GM21423 (cell line): ENCODE results near the gene GLIS1.

Experiments
- ATAC-seq: cut with Tn5 transposase; IDR thresholded peaks from one replicate; pipeline ENCODE4 v1.9.1; 2021; ENCODE audit warnings: mild to moderate bottlenecking, moderate library complexity; ENCODE audit not compliant: unreplicated experiment

GLIS1 gene

DNA sequence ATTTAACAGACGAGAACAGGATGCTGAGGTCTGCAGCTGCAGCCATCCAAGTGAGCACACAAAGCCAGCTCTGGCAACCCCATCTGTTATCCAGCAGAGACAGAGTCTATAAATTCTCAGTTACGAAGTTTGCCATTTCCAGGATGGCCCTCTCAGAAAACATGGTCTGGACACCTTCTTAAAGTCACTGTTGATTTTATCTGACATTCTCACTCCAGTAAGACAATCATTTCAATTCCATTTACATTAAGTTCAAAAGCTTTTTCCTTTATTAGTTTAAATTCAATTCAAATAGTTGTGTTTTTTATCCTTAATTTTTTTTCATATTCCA is 154.2 kb downstream of the GLIS1 start:
- ATAC-seq = no peak

DNA sequence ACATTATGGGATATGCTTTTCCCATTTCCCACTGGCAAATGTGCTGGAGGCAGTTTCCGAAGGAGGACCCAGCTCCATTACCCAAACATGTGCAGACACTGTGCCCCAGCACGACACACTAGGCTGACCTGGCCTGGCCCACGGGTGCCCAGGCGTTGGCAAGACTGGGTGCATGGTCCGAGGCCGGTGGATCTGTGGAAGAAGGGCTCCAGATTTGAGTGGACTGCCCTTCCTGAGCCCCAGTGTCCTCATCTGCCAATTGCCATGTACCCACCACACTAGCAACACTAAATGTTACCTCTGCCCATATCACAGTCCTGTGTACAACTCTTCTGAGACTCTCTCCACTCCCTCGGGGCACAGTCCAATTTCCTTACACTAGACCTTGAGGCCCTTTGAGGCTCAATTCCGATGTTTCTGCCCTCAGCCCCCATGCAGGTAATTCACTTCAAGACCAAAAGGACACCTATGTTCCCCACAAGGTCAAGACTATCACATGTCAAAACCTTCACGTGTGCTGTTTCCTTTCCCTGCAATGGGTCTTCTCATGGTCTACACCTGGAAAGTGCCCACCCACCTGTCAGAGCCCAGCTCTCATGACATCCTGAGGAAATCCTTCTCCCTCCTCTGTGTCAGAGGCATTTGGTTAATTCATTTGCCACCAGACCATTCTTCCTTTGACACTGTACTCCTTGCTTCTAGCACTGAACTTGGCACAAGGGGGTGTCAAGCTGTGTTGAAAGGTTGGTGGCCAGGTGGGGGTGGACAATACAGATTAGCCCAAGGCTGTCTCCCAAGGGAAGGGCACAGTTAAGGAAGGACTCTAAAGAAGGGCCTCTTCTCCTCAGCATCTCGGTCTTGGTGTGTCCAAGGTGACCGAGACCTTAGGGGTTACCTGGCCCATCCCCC is 154.8 kb downstream of the GLIS1 start:
- ATAC-seq = no peak

DNA sequence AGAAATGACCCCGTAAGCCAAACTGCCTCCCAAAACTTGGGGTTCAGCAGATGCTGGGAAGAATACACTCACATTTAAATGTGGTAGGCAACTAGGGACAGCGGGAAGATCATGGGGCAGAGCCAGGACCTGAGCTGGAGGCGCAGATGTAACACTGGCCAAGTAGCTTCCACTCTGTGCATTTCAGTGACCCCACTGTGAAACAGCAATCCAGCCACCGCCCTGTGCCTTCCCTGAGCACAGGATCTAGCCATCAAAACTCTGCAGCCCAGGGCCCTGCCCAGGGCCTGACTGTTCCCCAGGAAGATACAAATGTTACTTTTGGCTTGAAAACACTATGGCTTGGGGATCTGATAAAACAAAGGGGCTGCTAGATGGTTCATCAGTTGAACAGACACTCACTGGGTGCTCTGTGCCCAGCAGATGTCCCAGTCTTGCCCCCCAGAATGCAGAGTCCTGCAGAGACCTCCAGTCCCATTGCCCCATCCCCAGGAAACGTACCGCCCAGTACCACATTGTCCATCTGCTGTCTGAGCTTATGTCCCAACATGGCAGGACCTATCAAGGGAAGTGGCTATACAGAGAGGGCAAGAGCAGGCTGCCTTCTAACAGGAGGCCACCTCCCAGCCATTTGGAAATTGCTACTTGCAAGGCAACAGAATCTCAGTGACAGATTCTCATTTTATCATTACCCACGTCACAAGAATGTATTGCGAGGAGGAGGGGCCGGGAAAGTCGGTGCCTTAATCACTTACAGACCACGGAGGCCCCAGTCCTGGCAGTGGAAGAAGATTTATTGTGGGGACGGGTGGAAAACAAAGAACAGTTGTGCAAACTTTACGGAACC is 155.7 kb downstream of the GLIS1 start:
- ATAC-seq = no peak

DNA sequence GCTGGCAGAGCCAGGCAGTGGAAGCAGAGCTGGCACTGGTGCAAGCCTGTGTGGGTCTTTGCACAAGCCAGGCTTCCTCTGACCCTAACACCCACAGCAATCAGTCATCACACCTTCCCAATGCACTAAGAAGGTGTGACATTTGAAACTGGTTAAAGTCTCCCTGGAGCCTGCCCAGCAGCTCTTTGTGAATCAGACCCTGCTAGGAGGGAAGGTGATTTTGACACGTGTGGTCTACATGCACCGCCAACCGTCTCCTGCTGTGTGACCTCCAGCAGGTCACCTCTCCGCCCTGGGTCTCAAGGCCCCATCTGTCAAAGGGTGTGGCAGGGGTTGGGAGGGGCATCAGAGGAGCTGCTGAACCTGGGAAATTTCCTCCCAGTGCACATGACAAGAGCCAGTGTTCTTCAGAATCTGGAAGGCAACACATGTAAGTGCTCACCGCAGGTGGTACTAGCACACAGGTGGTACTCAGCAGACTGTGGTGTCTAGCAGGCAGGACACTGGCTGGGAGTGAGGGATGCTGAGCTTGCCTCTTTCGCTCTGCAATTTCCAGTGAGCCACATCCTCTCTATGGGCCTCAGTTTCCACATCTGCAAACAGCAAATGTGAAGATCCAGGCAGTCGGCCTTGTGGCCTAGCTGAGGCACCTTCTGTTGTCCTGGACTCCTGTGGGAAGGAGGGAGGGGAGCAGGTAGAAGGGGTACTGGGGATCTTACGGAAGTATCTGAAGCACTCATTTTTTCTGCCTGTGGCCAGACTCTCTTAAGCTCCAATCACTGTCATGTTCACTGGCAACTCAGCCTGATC is 156.5 kb downstream of the GLIS1 start:
- no peak for ATAC-seq

DNA sequence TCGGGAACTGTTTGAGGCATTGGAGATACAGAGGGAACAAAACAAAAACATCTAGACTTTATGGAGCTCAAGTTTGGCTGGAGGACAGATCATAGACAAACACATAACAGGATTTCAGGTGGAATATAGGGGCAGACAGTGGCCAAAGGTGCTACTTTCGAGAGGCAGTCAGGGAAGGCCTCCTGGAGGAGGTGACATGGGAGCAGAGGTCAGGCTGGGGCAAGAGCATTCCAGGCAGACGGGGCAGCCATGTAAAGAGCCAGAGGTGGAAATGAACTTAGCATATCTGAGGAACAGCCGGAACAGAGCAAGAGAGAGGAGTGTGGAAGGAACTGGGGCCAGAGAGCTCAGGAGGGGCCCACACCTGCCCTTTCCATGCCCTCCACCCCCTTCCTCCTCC is 157.5 kb downstream of the GLIS1 start:
- no peak for ATAC-seq

DNA sequence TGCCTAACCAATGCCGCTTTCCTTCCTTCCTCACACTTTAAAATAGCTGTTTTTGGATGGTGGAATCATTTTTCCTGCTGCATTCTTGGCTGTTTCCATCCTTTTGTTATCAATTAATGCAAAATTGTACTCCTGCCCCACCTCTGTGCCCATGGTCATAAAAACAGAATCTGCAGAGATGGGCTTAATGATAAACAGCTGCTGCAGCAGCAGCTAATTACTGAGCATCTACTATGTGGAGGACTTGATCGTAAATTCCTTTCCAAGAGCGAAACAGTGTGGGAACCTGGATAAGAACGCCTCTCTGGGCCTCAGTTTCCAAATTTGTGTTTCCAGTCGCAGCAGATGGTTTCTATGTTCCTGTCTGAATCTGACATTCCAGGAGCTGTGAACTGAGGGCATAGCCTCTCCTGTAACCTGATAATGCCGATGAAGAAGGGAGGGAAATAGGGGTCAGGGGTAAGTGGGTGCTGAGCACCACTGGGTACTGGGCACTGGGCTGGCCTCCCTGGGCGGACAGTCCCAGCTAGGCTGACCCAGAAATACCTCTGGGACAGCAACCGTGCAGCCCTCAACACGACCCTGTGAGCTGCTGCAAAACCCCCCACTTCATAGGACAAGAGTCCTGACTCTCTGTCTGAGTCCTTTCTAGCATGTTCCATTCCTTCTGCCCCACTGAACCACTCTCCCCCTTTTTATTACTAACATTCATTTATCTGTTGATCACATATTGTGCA is 158.1 kb downstream of the GLIS1 start:
- no peak for ATAC-seq

DNA sequence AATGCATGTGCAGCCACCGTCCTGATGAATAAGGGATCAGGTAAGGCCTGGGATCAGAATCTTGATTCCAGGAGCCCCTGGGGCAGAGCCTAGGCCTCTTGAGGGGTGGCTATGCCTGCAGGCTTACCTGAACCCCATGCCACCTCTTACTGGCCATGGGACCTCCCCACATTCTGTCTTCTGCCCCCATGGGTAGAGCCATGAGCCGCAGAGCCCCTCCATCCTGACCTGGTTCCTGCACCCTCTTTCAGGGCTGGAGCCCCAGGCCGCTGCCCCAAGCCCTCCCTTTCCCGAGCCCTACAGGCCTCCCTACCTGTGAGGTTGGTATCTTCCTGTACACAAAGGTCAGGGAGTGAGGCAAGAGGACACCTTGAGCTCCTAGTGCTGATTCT is 159.0 kb downstream of the GLIS1 start:
- ATAC-seq = no peak

DNA sequence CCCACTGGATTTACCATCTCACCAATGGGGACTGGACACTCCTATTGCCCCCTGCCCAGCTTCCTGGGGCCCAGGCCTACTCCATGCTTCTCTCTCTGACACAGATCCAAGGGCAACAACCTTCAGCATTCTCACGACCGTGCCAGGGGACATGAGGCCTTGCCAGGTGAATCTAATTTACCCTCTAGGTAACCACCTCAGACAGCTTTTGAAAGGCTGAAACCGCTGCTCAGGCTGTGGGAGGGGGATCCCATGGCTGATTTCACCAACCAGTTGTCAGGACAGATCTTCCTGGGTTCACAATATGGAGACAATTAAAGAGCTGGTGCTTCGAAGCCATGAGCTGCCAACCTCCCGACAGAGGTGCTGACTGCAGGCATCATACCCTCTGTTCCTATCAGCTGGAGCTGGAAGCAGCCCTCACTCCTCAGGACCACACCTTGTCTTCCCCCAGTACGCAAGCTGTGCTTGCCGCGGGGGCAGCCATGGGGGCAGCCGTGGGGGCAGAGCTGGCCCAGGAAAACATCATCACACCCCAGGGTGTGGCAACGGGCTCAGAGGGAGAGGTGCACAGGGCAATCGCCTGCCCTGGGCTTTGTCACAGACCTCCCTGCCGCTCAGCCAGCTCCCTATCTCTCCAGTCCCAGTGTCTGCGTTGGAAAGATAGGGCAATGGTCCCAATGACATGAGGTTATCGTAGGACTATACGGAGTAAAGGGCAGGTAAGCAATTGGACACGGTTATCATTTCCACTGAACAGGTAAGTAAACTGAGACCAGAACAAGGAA is 159.5 kb downstream of the GLIS1 start:
- no peak for ATAC-seq

DNA sequence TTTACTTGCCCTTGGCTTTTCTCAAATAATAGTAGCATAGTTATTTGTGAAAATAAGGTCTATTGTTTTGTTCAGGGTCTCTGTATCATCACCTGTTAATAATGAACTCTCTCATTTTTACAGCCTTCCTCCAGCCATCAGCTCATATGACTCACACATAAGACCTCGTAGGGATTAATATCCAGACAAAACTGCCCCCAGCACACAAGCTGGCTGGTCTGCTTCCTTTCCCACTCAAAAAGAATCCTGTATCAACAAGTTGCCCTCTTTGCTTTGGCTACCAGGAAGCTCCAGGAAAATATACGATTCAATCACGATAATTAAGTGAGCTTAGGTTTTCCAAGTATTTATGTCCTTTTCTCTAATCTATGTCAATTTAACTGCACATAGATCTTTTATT is 160.6 kb downstream of the GLIS1 start:
- ATAC-seq = no peak

DNA sequence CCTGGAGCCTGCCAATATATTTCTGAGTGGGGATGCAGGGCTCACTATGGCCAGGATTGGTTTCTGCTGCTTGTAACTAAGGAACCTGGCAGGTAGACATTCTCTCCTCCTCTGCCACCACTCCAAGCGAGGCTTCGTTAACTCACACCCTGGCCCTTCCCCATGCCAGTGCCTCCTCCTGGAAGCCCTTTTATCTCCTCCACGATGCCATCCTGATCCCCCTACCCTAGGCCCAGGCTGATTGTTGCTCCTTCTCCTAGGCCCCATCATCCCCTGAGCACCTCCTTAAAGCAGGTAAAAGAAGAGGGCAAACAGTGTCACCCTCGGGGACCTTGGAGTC is 161.2 kb downstream of the GLIS1 start:
- no peak for ATAC-seq

DNA sequence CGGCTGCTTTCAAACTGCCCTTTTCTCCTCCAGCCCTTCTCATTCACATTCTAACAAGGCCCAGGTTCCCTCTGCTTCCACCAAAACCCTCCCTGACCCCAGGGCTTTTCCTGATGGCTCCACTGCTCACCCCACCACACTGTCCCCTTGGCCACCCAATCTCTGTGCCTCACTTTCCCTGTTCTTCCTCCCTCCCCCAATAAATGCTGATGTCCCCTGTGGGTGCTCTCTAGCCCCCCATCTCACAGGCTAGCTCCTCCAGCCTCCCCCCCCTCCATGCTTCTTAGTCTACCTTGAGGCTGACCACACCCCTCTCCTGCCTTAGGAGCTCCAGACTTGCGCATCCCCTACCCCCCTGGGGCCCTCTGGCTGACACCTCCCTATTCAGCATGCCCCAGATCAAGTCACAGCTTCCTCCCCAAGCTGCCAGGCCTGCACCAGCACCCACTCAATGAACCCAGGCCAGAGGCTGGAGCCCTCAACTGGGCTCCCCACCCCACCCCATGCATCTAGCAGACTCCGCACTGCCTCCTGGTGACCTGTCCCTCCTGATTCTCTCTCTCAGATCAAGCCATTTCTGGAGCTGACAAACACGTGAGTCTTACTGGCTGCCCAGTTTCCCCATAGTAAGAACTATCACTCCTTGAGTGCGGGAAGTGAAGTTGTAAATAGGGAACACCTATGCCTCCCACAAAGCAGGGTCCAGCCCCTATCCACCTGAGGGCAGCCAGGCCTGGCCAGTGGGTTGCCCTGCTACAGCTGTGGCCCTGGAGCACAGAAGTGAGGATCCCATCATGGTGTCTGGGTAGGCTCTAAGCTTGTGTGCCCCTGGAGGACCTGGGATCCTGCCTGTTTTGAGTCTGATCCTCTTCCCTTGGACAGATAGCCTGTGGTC is 161.9 kb downstream of the GLIS1 start:
- no peak for ATAC-seq

DNA sequence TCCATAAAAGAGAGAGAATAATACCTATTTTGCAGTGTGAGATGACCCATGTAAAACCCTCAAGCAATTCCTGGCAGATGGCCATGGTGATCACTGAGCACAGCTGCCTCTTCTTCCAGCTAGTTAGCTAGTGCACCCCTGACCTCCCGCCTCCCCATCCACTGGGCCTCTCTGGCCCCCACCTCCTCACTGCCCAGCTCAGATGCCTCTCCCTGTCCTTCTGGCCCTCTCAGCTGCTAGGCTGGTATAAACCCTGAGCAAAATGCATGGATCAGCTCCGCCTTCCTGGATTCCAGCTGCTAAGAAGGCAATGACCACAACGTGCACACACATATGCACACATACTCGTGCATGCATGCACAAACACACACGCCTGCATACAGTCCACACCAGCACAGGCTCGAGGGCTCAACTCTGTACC is 162.6 kb downstream of the GLIS1 start:
- ATAC-seq = no peak

DNA sequence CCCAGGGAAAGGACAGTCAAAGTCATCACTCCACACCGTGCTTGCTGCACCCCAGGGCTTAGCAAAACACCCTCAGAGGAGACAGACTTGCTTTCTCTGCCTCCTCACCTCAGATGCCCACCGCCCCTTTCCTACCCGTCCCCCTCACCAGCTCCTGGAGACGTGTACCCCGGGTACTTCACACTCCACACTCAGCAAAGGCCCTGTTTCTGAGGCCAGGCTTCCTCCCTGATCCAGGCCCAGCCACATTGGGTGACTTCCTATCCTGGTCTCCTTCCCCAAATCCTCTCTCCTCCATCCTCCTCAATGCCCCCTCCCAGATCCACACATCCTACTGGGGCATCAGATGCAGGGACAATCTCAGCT is 163.0 kb downstream of the GLIS1 start:
- ATAC-seq = no peak

DNA sequence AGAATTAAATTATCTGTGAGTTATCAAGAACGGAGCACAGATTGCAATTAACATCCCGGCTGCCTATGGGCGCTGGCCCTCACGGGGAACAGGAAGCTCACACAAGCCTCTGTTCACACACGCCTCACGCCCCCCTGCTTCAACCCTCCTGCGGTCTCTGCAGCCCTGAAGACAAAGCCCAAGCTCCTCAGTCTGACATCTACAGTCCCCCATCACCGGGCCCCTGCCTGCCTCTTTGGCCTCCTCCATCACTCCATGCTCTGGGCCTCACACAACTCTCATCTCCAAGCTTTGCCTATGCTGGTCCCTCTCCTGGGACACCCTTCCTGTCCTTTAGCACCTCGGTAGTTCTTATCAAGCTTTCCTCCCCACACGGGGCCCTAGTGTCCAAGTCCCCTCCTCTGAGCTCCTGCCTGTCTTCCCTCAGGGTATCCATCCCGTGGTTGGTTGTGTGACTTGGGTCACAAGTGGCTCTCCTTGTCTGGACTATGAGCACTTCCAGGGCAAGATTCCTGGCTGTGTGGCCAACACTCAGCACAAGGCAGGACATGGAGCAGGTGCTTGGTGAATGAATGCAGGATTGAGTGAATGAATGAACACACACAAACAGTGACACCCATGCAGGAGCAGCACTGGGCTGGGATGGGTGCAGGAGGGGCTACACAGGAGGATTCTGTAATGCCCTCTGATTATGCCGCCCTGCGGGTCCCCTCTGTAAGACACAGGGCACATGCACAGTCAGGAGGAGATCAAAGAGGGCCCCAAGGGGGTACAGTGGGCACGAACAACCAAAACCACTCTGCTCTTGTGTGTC is 163.6 kb downstream of the GLIS1 start:
- no peak for ATAC-seq

DNA sequence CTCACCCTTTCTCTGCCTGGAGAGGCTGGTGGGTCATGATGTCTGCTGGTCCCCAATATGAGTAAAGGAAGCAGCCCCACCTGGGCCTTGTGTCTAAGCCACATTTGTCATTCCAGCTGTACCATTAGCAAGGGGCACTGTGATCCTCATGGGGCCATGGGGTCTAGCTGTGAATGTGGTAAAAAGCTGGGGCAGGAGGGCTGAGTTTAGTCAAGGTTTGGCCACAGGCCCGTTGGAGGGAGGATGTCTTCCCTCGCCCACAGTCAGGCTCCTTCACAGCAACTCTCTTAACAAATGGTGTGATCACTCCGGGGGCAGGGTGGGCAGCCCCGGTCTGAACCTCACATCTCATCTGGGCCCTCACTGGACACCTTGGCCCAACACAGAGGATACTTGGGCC is 164.3 kb downstream of the GLIS1 start:
- ATAC-seq = no peak

DNA sequence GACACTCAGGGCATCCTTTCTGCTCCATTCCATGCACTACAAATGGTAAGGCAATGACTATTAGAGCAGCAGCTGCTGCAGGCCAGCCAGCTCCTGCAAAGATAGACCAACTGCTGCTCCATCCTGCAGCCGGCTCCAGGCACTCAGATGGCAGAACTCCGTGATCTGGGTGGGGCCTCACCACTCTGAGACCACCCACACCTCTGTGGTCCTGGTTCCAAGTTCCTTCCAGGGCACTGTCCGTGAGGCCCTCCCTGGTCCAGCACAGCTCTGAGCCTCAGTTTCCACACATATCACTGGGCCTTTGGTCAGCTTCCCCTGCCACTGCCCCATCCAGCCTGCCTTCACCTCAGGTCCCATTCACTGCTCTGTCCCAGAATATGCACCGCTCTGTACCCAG is 165.0 kb downstream of the GLIS1 start:
- ATAC-seq = no peak

DNA sequence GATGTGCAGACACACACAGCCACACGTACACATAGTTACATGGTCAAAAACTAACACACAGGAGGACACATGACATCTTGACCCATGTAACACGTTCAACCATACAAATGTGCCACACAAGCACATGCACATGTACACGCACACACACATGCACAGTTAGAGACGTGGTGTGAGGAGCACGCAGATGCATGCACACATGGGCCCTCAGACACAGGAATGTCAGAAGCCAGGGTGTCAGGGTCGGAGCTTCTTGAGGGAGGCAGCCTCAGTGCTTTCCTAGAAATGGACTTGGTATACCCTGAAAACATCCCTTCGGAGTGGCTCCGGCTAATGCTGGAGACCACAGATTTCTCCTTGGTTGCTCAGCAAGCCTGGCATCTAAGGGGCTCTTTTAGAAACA is 165.4 kb downstream of the GLIS1 start:
- ATAC-seq = no peak

DNA sequence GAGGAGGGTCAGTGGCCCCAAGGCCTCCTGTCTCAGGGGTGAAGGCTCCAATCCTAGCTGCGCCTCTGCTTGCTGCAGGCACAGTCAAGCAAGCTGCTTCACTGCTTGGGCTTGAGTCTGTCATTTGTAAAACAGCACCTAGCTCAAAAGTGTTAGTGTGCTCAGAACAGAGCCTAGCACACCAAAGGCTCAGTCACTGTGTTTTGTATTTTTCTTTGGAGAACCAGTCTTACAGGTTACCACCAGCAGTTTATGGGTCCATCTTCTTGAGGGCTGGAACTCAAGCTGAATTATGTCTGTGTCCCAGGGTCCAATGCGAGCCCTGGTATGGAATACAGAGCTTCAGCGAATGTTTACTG is 166.2 kb downstream of the GLIS1 start:
- no peak for ATAC-seq
